HL-60/S4 treated with phorbol 12-myristate 13-acetate at 8.2 ng/mL for 4 days and 3 days (cell line): ENCODE measurements around the gene THUMPD3.

Experiments
- in situ Hi-C: fragments of 300-500 bp; cut with MboI; formaldehyde crosslinking; loops from 2 replicates; pipeline ENCODE4 v1.15.0; 2022; ENCODE audit warnings: low sequenced_read_pairs

The THUMPD3 gene

DNA sequence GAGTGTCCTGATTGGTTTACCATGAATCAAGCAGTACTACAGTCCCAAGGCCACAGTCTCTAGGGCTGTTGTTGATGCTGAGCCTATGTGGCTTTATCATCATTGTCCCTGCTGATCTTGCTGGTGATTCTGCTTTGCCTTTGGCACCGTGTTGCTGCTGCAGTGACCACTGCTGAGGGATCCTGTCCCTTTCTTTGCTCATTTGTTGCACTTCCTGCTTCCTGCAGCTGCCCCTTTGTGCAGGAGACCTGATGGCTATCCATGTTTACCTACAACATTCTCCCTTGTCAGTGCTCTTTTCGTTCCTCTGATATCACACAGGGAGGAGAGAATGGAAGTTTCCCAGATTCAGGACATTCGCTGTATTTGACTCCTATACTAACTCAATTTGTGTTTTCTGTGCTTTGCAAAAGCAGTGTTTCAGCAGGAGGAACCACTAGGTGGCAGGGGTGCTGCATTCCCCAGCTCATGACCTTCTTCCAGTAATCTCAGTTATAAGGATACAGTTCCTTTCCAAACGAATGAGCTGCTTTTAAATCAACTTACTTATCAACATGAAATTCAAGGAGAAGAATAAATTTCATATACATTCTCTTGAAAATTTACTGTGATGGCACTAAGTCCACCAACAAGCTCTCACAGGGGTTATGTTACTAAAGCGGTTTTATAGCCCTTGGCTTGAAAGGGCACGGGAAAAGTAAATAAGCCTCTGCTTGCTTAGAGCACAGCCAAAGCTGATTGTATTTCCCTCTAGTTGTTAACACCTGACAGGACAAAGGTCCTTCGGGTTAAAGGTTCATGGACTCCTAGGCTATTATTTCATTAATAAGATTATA, 9.7 kb upstream of the THUMPD3 start:
- in situ Hi-C loops = no loop called here

DNA sequence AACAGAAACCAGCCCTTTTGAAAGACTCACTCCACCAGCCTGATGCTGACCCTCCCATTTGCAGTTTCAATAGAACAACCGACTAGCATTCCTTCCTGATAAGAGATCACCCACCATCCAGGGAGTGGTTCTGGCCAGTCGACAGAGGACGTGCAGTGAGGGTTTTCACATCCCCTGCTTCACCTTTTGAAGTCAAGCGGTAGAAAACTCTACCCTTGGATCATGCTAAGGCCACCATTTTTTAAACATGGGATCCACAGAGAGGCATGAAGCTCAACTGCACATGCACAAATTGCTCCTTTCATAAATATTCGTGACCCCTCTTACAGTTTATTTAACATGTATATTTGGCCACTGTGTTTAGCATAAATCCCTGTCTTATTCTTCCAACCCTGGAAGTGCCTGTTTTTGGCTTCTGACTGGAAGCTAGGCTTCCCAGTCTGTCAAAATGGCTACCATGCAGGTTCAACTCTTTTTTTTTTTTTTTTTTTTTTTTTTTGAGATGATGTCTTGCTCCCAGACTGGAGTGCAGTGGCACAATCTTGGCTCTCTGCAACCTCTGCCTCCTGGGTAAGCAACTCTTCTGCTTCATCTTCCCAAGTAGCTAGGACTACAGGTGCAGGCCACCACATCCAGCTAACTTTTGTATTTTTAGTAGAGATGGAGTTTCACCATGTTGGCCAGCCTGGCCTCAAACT, 1.0 kb upstream of the THUMPD3 start:
- in situ Hi-C loops = no loop called here

DNA sequence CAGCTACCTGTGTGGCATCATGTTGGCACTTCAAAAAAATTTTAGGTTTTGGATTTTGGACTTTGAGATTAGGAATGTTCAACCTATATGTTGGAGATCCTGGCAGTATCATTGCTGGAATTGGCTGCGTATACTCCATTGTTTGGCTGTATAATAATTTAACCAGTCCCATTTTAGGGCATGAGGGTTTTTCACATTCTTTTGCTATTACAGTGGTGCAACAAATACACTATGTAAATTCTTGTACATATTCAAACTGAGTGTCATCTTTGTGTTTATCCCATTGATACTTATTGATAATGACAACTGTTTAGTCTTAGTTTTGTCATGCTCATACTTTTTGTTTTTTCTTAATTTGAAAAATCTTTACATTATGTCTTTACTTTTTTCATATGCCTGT, 6.7 kb downstream of the THUMPD3 start:
- in situ Hi-C loops = no loop called here

DNA sequence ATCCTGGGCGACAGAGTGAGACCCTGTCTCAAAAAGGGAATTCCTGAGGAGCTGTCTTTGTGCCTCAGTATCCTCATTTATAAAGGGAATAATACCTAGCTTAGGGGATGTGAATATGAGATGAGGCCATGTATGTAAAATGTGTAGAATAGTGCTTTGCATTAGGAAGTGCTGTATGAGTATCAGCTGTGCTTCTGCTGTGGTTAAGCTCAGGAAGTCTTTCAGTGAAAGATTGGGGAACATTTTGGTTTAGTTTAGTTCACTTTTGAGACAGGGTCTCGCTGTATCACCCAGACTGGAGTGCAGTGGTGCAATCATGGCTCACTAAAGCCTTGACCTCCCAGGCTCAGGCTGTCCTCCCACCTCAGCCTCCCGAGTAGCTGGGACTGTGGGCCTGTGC, 10.6 kb downstream of the THUMPD3 start:
- in situ Hi-C loops = no loop called here

DNA sequence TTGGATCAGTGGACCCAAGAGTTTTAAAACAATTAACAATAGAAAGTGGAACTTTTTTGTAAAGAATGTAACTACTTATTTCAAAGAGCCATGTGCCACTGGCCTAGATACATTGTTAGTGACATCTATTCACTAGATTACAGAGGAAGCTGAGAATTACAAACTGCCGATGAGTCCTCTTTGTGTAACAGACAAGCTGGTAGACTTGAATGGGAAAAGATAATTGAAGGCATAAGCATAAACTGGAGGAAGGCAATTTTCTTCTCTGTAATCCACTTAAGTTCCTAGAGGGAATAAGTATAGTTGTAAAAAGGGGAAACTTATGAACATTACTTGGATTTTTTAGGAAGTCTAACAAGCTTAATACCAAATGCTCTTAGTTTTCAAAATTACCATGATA, 15.1 kb downstream of the THUMPD3 start:
- in situ Hi-C loops = no loop called here

DNA sequence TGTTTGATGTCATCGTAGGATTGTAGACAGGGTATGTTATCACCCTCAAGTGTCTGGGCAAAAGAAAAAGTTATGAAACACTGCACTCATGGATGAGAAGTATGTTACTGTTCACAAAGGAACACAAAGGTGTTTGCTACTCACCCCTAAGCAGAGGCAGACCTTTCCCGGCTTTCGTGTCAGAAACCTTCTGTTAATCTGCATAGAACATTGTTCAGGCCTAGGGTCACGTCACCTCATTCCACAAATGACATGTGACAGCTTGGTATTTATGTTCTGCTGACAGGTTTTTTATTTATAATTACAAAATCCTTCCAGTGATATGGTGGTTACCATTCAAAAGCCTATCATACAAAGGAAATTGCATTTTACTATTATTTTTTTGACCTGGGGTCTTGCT, 16.5 kb downstream of the THUMPD3 start:
- in situ Hi-C loops = no loop called here

DNA sequence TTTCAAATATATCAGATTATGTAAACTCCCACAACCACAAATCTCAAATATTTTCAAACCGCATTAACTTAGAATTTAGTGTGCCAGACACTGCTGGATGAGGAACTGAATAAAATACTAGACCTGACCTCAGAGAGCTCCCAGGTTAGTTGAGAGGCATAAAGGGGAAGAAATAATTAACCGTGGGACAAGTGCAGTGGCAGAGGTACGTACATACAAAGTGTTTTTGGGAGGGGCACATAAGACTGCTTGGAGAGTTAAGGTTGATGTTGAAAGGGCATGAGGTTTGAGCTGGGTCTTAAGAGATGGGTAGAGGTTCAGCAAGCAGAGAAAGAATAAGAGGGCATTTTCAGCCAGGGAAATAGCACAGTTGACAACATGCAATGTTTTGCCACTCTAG, 17.2 kb downstream of the THUMPD3 start:
- in situ Hi-C loops = no loop called here

DNA sequence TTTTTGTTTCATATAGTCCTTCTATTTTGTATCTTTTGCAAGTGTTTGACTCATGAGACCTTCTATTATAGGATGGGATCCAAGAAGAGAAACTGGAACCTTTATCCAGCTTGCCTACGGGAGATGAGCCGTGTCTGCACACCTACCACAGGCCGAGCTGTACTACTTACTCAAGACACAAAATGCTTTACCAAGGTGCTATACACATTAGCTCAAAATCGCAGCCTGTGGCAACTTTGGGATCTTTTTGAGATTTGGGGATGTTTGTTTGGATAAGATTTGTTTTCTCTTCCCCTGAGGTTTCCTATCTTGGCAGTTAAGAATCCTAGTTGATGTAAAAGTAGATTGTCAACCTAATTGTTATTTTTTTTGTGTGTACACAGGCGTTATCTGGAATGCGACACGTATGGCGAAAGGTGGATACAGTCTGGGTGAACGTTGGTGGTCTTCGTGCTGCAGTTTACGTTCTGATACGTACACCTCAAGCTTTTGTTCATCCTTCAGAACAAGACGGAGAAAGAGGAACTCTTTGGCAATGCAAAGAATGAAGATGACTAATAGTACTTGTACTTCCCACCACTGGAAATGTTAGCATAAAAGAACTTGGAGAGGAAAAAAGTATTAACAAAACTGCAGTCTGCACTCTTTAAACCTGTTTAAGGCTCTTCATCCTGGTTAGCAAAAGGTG, 21.4 kb downstream of the THUMPD3 start:
- in situ Hi-C loops = no loop called here

DNA sequence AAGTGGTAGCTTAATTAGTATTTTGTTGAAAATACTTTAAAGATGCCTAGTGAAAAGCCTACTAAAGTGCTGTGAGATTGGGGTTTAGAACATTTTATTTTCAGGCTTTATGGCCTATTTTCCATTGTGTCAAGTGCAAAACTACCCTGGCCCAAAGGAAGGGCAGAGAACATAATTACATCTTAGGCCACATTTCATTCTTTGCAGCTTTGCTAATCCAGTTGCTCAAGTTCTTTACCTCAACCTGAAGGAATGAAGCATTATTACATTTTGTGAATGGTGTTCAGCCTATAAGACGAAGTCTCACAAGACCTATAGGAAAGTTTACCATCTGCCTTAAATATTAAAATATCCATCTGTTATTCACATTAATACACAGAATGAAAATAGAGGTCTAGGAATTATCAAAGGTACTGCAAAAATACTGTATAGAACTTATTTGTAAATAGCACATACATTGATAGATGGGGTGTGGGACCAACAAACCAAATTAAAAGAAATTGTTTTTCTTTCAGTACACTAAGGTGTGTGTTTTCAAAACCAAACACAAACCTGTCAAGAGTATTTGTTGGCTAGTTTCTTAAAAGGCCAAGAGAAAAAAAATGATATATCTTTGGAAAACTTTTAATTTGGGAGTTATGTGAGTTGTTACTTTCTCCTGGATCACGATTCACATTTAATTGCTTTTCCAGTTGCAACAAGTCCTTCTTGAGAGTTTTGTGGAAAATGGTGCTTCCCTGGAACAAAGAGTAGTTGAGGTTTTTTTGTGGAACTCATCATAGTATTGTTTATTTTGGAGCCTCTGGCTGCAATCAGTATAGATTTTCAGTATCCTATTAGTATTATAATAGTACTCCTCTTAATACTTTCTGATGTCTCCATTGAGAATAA, 22.6 kb downstream of the THUMPD3 start:
- in situ Hi-C loops = no loop called here

DNA sequence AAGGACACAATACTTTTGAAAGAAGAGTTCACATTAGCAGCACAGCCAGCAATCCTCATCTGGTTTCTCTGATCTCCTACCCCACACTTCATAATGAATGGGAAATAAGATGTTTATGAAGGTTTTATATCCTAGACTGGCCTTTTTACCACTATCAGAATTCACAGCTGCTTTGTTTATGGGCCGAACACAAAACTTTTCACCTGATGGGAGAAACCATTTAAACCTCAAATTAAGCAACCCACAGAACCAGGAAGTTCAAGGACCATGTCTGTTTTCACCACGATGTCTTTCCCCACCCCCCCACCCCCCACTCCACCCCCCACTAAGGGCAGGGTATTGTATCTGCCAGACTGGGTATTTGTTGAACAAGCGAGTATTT, 23.2 kb downstream of the THUMPD3 start:
- in situ Hi-C loops = no loop called here

DNA sequence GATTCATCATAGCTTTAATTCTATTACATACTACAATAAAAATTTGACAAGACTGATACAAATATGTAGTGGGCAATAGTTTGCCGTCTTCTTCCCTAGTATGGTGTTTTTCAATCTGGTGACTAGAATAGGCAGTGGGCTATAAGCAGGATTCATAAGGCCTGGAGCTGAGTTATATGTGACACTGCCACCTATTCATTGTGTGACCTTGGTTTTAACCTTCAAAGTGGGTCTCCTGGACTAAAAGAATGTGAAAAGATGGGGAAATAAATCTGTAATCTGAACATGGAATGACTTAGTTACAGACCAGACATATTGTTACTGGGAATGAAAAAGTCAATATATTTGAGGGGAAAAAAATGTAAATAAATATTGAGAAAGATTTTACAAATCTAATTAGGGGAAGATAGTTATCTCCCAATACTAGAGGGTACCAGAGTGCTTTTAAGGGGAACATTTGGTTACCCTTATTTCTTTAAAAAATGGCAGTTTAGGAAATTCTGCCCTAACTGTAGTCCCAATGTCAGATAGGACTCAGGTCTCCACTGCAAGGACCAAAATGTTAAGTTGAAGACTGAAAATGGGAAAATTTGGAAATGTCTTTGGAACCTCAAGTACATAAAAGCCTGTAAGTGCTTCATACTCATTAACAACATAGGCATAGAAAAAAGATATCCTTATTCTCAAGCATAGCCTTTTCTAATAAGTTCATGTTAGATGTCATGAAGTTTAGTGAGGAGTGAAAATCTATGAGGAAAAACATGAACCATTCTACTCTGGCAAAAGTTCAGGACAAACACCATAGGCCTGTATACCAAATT, 23.9 kb downstream of the THUMPD3 start:
- in situ Hi-C loops = no loop called here

DNA sequence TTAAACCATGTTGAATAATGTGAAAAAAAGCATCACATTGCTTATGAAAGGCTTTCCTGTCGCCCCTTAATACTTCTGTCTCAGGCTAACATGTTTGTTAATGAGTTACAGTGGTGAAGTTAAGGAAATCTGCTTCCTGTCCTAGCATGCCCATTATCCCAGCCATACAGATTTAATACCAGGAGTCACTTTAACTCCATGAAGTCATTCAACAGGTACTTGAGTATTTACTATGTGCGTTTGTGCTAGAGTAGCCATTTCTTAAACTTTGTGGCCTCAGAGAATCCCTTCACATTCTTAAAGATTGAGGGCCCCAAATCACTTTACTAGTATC, 24.4 kb downstream of the THUMPD3 start:
- in situ Hi-C loops = no loop called here

DNA sequence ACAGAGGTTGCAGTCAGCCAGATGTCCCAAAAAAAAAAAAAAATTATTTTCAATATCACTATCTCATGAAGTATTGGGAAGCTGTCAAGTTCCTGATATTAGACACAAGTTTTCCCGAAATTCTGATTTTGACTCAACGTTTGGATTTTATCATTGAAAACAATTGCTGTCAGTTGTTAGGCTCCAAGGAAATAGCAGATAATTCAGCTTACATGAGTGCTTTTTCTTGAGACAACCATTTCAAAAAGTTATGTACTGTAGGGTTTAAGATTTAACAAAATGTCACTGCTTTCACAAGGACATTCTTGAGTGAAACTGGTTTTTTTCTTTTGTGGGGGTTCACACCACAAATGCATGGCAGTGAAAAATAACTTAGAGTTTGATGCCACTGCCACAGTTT, 25.3 kb downstream of the THUMPD3 start:
- in situ Hi-C loops = no loop called here

DNA sequence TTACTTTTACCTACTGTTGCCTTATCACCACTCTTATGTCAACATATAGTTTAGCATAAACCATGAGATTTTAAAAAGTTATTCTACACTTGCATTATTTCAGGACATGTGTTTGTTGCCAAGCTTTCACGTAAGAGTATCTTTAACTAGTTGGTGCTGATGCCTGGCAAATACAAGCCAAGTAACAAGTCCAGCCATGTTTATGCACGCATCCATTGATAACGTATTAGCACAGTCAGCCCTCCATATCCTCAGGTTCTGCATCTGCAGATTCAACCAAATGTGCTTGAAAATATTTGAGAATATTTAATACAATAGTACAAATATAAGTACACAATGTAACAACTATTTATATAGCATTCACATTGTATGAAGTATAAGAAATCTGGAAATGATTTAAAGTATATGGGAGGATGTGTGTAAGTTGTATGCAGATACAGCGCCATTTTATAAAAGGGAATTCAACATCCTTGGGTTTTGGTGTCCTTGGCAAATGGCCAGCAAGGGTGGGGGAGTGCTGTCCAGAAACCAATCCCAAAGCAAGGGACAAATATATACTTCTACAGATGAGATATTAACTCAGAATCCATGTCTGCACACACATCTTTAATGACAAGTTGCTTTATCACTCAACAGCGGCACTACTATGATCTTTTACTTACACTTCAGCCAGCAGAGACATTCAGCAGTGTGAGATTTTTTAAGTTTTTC, 25.9 kb downstream of the THUMPD3 start:
- in situ Hi-C loops = no loop called here

DNA sequence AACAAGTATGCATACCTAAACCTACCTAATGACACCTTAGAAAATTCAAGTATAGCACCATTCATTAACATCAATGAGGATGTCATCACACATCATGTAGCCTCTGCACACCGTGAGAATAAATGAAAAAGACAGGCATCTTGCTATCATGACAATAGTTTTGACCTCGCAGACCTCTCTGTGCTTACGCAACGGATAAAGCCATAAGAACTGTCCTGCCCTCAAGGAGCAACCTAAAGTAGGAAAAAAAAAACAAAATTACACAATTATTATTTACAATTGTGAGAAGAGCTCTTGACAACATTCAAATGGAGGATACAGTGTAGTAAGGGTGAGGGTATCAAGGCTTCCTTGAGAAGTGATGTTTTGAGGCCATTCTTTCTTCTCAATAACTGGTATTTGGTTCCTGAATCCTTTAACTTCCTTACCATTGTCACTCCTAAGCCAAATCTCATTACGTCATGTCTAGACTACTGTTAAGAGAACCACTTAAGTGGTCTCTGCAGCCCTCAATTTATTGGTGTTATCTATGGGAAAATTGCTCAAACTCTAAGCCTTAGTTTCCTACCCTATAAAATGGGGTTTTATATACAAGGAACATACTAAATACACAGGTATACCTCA, 27.5 kb downstream of the THUMPD3 start:
- in situ Hi-C loops = no loop called here

DNA sequence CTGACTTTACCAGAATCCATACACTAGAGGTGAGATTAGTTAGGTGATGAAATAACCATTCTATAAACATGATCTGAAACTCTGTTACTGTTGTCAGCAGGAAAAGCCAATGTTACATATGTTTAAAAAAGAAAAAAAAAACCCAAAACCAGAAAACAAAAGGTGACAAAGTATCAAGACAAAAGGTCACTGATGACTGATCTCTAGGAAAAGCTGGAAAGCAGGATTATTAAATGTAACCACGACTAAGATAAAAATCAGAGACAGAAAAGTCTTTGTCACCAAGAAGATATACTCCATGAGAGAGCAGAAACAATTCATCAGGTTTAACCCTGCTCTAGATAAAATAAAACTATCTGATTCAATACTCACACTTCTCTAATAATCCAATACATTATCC, 29.2 kb downstream of the THUMPD3 start:
- in situ Hi-C loops = no loop called here

DNA sequence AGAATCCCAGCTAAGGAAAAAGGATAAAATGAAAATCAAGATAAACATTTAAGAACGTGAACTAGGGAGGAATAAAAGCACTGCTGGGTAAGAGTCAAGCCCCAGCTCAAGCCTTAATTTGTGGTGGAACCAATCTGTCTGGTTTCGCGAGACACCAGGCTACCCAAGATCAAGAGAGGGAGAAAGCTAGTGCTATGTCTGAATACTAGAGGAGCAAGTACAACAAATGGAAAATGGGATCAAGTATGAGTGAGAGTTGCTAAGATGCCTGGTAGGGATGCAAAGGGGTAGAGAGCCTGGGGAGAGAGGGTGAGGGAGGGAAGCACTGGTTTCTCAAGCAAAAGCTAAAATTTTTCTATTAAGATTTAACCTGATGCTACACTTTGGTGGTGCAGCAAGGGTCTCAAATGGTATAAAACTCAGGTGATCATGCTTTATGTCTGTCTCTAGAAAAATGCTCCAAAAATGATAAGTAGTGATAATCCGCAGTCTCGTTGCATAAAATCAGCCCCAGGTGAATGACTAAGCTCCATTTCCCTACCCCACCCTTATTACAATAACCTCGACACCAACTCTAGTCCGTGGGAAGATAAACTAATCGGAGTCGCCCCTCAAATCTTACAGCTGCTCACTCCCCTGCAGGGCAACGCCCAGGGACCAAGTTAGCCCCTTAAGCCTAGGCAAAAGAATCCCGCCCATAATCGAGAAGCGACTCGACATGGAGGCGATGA, 32.9 kb downstream of the THUMPD3 start:
- in situ Hi-C loops = no loop called here

DNA sequence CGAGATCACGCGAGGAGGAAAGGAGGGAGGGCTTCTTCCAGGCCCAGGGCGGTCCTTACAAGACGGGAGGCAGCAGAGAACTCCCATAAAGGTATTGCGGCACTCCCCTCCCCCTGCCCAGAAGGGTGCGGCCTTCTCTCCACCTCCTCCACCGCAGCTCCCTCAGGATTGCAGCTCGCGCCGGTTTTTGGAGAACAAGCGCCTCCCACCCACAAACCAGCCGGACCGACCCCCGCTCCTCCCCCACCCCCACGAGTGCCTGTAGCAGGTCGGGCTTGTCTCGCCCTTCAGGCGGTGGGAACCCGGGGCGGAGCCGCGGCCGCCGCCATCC, 33.4 kb downstream of the THUMPD3 start:
- in situ Hi-C loops = no loop called here
